Right lobe of liver (tissue), 6 donors: ENCODE measurements around the gene PPP1R14B. TPM values are rescaled to one million over a fixed set of nuclear protein-coding genes. Genes with fewer than 3 reads are reported as not detected.

Experiments used
- ATAC-seq, 4 donors: fragments of 200-7000 bp; cut with Tn5 transposase; one replicate each; pipeline ENCODE4 v1.9.1; 2020; ENCODE audit warnings: mild to moderate bottlenecking in 4 of 4, moderate library complexity in 4 of 4
- DNase-seq, 3 donors: peaks; one replicate each; pipeline ENCODE4 v3.0.0-alpha.2; 2020
- H3K27ac ChIP-seq, 3 donors: fragments of 200-600 bp; one replicate each; pipeline ENCODE4 v1.8.0; 2022
- H3K27me3 ChIP-seq, 2 donors: fragments of 200-600 bp; one replicate each; pipeline ENCODE4 v1.8.0; 2022
- H3K36me3 ChIP-seq, 4 donors: fragments of 200-600 bp; sonication (generic) in 1 of 4; one replicate each; pipeline versions ENCODE4 v1.5.1 to v1.8.0; 2017 to 2022; ENCODE audit warnings: control low read depth in 1 of 4
- H3K4me1 ChIP-seq, 4 donors: fragments of 200-600 bp; sonication (generic) in 1 of 4; one replicate each; pipeline versions ENCODE4 v1.5.1 to v1.8.0; 2017 to 2022; ENCODE audit warnings: control low read depth in 1 of 4
- H3K4me3 ChIP-seq, 3 donors: fragments of 200-600 bp; one replicate each; pipeline ENCODE4 v1.8.0; 2022
- H3K9me3 ChIP-seq, 4 donors: fragments of 200-600 bp; sonication (generic) in 1 of 4; one replicate each; pipeline versions ENCODE4 v1.5.1 to v1.8.0; 2017 to 2022; ENCODE audit warnings: control low read depth in 1 of 4
- CTCF ChIP-seq, 4 donors: fragments of 200-600 bp in 3 of 4; fragments of 450-650 bp in 1 of 4; IDR thresholded peaks; one replicate each; pipeline versions ENCODE4 v1.5.1 to v1.8.0; 2016 to 2022; ENCODE audit warnings: antibody characterized with exemption in 4 of 4, mild to moderate bottlenecking in 2 of 4
- POLR2A ChIP-seq: fragments of 450-650 bp; IDR thresholded peaks from one replicate; pipeline ENCODE4 v1.6.1; 2017; ENCODE audit warnings: antibody characterized with exemption, mild to moderate bottlenecking
- WGBS: methylation state at CpG from one replicate; pipeline ENCODE4 v1.1.6; 2018; ENCODE audit warnings: low coverage, low lambda C conversion rate; ENCODE audit not compliant: insufficient coverage; ENCODE audit errors: missing lambda C conversion rate; 5-methylcytosine and 5-hydroxymethylcytosine counted together
- intact Hi-C, 2 donors: fragments of 100-400 bp; cut with DNase I; formaldehyde crosslinking; loops; one replicate each; pipeline versions ENCODE4 v1.11.2 to v1.14.1; 2022
- total RNA-seq, 6 experiments: library from RNA; depleted of rRNA in 2 of 6; stranded (reverse); fragments of >200 nt in 2 of 6; fragmentation: NEBNext Ultra II Directional in 3 of 6; extraction: Animal tissue kit (Norgen Biotek cat#: 25700) in 3 of 6; gene quantifications; one replicate each; pipeline versions ENCODE4 v1.1.0 to v1.2.4, GENCODE V29; 2016 to 2023
- donor health status: DM: no; HTN: yes; CAD: no.
- donor health status: DM: no; HTN: no; CAD: no.
- donor health status: DM: no; HTN: no; CAD: no.
- donor health status: DM: no; HTN: yes; CAD: no.
- donor health status: DM: no; HTN: yes; CAD: no.

Gene PPP1R14B
- total RNA-seq, 6 experiments from 2014 or later = 34.1 to 90.3 (median 49.7) TPM

- H3K4me3 ChIP-seq = no peak overlapping the region
- 80% methylated on average over 5 of the region's 10 CpGs for WGBS
- no peaks in the 10 kb centered on the region for H3K36me3 ChIP-seq
- intact Hi-C loops = no loop called here
- H3K27me3 ChIP-seq = no peaks in the 10 kb centered on the region
- H3K27ac ChIP-seq = no peak overlapping the region
- no peaks in the 10 kb centered on the region for H3K9me3 ChIP-seq
- H3K4me1 ChIP-seq = peaks cover 0 to 11% (median 7%) of the 10 kb centered on the region in 4 donors
- no peak for DNase-seq
- TF ChIP-seq CTCF (IDR thresholded peaks at IDR 0.05) (no peak), POLR2A (no peak)
- no peak for ATAC-seq
These were observed 17.7 kb upstream of the PPP1R14B start for GRCh38 chr11:64264371-64264852.

GRCh38 chr11:64263947-64264317 lies 17.2 kb upstream of the PPP1R14B start:
- WGBS = no CpG with 5 or more reads among the region's 8 CpGs
- intact Hi-C loops = no loop called here
- H3K27ac ChIP-seq = no peak overlapping the region
- no peak for TF ChIP-seq POLR2A
- TF ChIP-seq CTCF (IDR thresholded peaks at IDR 0.05) = no peak
- peaks cover 0 to 9% (median 7%) of the 10 kb centered on the region in 4 donors for H3K4me1 ChIP-seq
- no peaks in the 10 kb centered on the region for H3K9me3 ChIP-seq
- no peaks in the 10 kb centered on the region for H3K27me3 ChIP-seq
- ATAC-seq (no peak), DNase-seq (no peak)
- H3K36me3 ChIP-seq = no peaks in the 10 kb centered on the region
- H3K4me3 ChIP-seq = no peak overlapping the region

- intact Hi-C loops = no loop called here
- DNase-seq (peak in 1 of 3 donors; percentile 32), ATAC-seq (peak in 2 of 4 donors; percentile 19 to 40)
- no peak overlapping the region for H3K4me3 ChIP-seq
- H3K9me3 ChIP-seq = no peaks in the 10 kb centered on the region
- no peaks in the 10 kb centered on the region for H3K36me3 ChIP-seq
- TF ChIP-seq POLR2A (no peak), CTCF (IDR thresholded peaks at IDR 0.05) (no peak)
- WGBS = 85% methylated on average over 9 of the region's 29 CpGs
- peaks cover 0 to 4% (median 3%) of the 10 kb centered on the region in 4 donors for H3K4me1 ChIP-seq
- H3K27me3 ChIP-seq = no peaks in the 10 kb centered on the region
- H3K27ac ChIP-seq = no peak overlapping the region
These were observed 16.5 kb upstream of the PPP1R14B start for GRCh38 chr11:64263021-64263946.

- Histone ChIP-seq H3K4me3 (no peak overlapping the region), H3K9me3 (no peaks in the 10 kb centered on the region), H3K27me3 (no peaks in the 10 kb centered on the region), H3K4me1 (no peaks in the 10 kb centered on the region), H3K27ac (no peak overlapping the region), H3K36me3 (no peaks in the 10 kb centered on the region)
- no peak for TF ChIP-seq CTCF (IDR thresholded peaks at IDR 0.05)
- TF ChIP-seq POLR2A = no peak
- ATAC-seq = no peak
- intact Hi-C loops = no loop called here
- DNase-seq = no peak
- WGBS = 94% methylated on average over 23 of the region's 42 CpGs
These were observed 15.7 kb upstream of the PPP1R14B start for GRCh38 chr11:64262271-64263002.
